ENCODE measurements around the gene AHNAK. TPM values are rescaled to one million over a fixed set of nuclear protein-coding genes. Genes with fewer than 3 reads are reported as not detected.

Gene AHNAK
- total and polyA plus RNA-seq, 2 donors (not counting 1 experiment from before 2014, with no cell fraction given): 220 to 762 TPM

GRCh38 chr11:62392506-62392905, 154.1 kb downstream of the AHNAK start:
- Histone ChIP-seq H3K27ac (ENCODE audit: insufficient read depth, low read length) (no peak overlapping the region), H3K79me2 (ENCODE audit: control insufficient read depth, insufficient read depth, low read length) (no peaks in the 10 kb centered on the region), H3K27me3 (ENCODE audit: control insufficient read depth, insufficient read depth, low read length) (peaks cover 7% of the 10 kb centered on the region), H3K36me3 (ENCODE audit: control insufficient read depth, insufficient read depth, low read length) (no peaks in the 10 kb centered on the region), H4K20me1 (ENCODE audit: control insufficient read depth, extremely low read depth, insufficient read depth, low read length) (no peaks in the 10 kb centered on the region), H3K4me3 (replicated peaks in 1 of 4; ENCODE audit: control extremely low read depth in 1 of 4, insufficient read depth in 1 of 4, low read depth in 3 of 4, low read length in 4 of 4) (no peak overlapping the region), H3K4me2 (ENCODE audit: extremely low read depth, insufficient read depth, low read length) (no peak overlapping the region), H2AFZ (ENCODE audit: low read length) (no peak overlapping the region), H3K9me3 (ENCODE audit: control insufficient read depth, insufficient read depth, low read depth, low read length) (no peaks in the 10 kb centered on the region), H3K9ac (ENCODE audit: insufficient read depth, low read length) (no peak overlapping the region), H3K4me1 (ENCODE audit: control insufficient read depth, extremely low read depth, insufficient read depth, low read length) (peaks cover 3% of the 10 kb centered on the region)
- DNase-seq (ENCODE audit: low read depth in 2 of 2): no peak
- TF ChIP-seq CTCF (conservative IDR thresholded peaks at IDR 0.05 in 1 of 2, IDR thresholded peaks at IDR 0.05 in 1 of 2; ENCODE audit: low read depth in 1 of 2, low read length in 2 of 2) (no peak), EZH2 (IDR thresholded peaks at IDR 0.05; ENCODE audit: low read length, missing control alignments) (no peak)

GRCh38 chr11:62391642-62392425, 154.8 kb downstream of the AHNAK start:
- DNase-seq (ENCODE audit: low read depth in 2 of 2): no peak
- no peak overlapping the region for H3K4me3 ChIP-seq (replicated peaks in 1 of 4; ENCODE audit: control extremely low read depth in 1 of 4, insufficient read depth in 1 of 4, low read depth in 3 of 4, low read length in 4 of 4)
- H3K9ac ChIP-seq (ENCODE audit: insufficient read depth, low read length): no peak overlapping the region
- no peaks in the 10 kb centered on the region for H3K79me2 ChIP-seq (ENCODE audit: control insufficient read depth, insufficient read depth, low read length)
- TF ChIP-seq CTCF (conservative IDR thresholded peaks at IDR 0.05 in 1 of 2, IDR thresholded peaks at IDR 0.05 in 1 of 2; ENCODE audit: low read depth in 1 of 2, low read length in 2 of 2): peak in 1 of 2 donors; percentile 14
- TF ChIP-seq EZH2 (IDR thresholded peaks at IDR 0.05; ENCODE audit: low read length, missing control alignments): no peak
- H2AFZ ChIP-seq (ENCODE audit: low read length): no peak overlapping the region
- peaks cover 7% of the 10 kb centered on the region for H3K27me3 ChIP-seq (ENCODE audit: control insufficient read depth, insufficient read depth, low read length)
- H3K4me2 ChIP-seq (ENCODE audit: extremely low read depth, insufficient read depth, low read length): no peak overlapping the region
- H3K27ac ChIP-seq (ENCODE audit: insufficient read depth, low read length): no peak overlapping the region
- no peaks in the 10 kb centered on the region for H3K36me3 ChIP-seq (ENCODE audit: control insufficient read depth, insufficient read depth, low read length)
- no peaks in the 10 kb centered on the region for H3K9me3 ChIP-seq (ENCODE audit: control insufficient read depth, insufficient read depth, low read depth, low read length)
- H3K4me1 ChIP-seq (ENCODE audit: control insufficient read depth, extremely low read depth, insufficient read depth, low read length): peaks cover 3% of the 10 kb centered on the region
- no peaks in the 10 kb centered on the region for H4K20me1 ChIP-seq (ENCODE audit: control insufficient read depth, extremely low read depth, insufficient read depth, low read length)

- Histone ChIP-seq H3K4me2 (ENCODE audit: extremely low read depth, insufficient read depth, low read length) (no peak overlapping the region), H3K4me1 (ENCODE audit: control insufficient read depth, extremely low read depth, insufficient read depth, low read length) (peaks cover 3% of the 10 kb centered on the region), H3K27me3 (ENCODE audit: control insufficient read depth, insufficient read depth, low read length) (peaks cover 7% of the 10 kb centered on the region), H3K4me3 (replicated peaks in 1 of 4; ENCODE audit: control extremely low read depth in 1 of 4, insufficient read depth in 1 of 4, low read depth in 3 of 4, low read length in 4 of 4) (no peak overlapping the region), H3K27ac (ENCODE audit: insufficient read depth, low read length) (no peak overlapping the region), H3K9ac (ENCODE audit: insufficient read depth, low read length) (no peak overlapping the region), H3K79me2 (ENCODE audit: control insufficient read depth, insufficient read depth, low read length) (no peaks in the 10 kb centered on the region), H3K9me3 (ENCODE audit: control insufficient read depth, insufficient read depth, low read depth, low read length) (no peaks in the 10 kb centered on the region), H2AFZ (ENCODE audit: low read length) (no peak overlapping the region), H4K20me1 (ENCODE audit: control insufficient read depth, extremely low read depth, insufficient read depth, low read length) (no peaks in the 10 kb centered on the region), H3K36me3 (ENCODE audit: control insufficient read depth, insufficient read depth, low read length) (no peaks in the 10 kb centered on the region)
- no peak for DNase-seq (ENCODE audit: low read depth in 2 of 2)
- TF ChIP-seq CTCF (conservative IDR thresholded peaks at IDR 0.05 in 1 of 2, IDR thresholded peaks at IDR 0.05 in 1 of 2; ENCODE audit: low read depth in 1 of 2, low read length in 2 of 2) (no peak), EZH2 (IDR thresholded peaks at IDR 0.05; ENCODE audit: low read length, missing control alignments) (no peak)
Measured at GRCh38 chr11:62390722-62391121, 155.9 kb downstream of the AHNAK start.

Measured in fibroblast of lung (primary cell).